HG03520 (cell line): ENCODE results near the gene LOC101059915.
"Not testable (repeated sequence)": the region's sequence is repeated elsewhere in the genome, so short reads cannot be mapped to it uniquely, and the experiment has no call there.

Source experiments
- ATAC-seq: cut with Tn5 transposase; IDR thresholded peaks from one replicate; pipeline ENCODE4 v1.9.1; 2021; ENCODE audit warnings: mild to moderate bottlenecking, moderate library complexity; ENCODE audit not compliant: unreplicated experiment

Gene LOC101059915

GRCh38 chrX:71638409-71638808 is 28.9 kb upstream of the LOC101059915 start:
- ATAC-seq = no peak

GRCh38 chrX:71640002-71640401 is 27.3 kb upstream of the LOC101059915 start:
- ATAC-seq = no peak

- not testable (repeated sequence) for ATAC-seq
Measured at GRCh38 chrX:71644406-71644805, 22.9 kb upstream of the LOC101059915 start.

- ATAC-seq = no peak
Measured at GRCh38 chrX:71650333-71650969, 16.9 kb upstream of the LOC101059915 start.

- no peak for ATAC-seq
Measured at GRCh38 chrX:71652405-71652804, 14.9 kb upstream of the LOC101059915 start.

GRCh38 chrX:71653344-71653743 is 14.0 kb upstream of the LOC101059915 start:
- no peak for ATAC-seq

- ATAC-seq = no peak
Measured at GRCh38 chrX:71657267-71657666, 10.1 kb upstream of the LOC101059915 start.

GRCh38 chrX:71659342-71659741 is 8.0 kb upstream of the LOC101059915 start:
- no peak for ATAC-seq

GRCh38 chrX:71659959-71660358 is 7.4 kb upstream of the LOC101059915 start:
- no peak for ATAC-seq

- ATAC-seq = no peak
Measured at GRCh38 chrX:71660562-71661416, 6.6 kb upstream of the LOC101059915 start.

GRCh38 chrX:71661919-71662318 is 5.4 kb upstream of the LOC101059915 start:
- no peak for ATAC-seq

GRCh38 chrX:71662654-71663053 is 4.7 kb upstream of the LOC101059915 start:
- ATAC-seq = not testable (repeated sequence)

GRCh38 chrX:71663238-71663637 is 4.1 kb upstream of the LOC101059915 start:
- not testable (repeated sequence) for ATAC-seq

GRCh38 chrX:71664202-71664601 is 3.1 kb upstream of the LOC101059915 start:
- ATAC-seq = not testable (repeated sequence)

GRCh38 chrX:71664889-71665491 is 2.4 kb upstream of the LOC101059915 start:
- ATAC-seq = no peak

- ATAC-seq = no peak
Measured at GRCh38 chrX:71665747-71666146, 1.6 kb upstream of the LOC101059915 start.

- no peak for ATAC-seq
Measured at GRCh38 chrX:71666240-71667223, 814 bp upstream of the LOC101059915 start.

GRCh38 chrX:71668248-71668595 is 876 bp downstream of the LOC101059915 start:
- ATAC-seq = no peak

- ATAC-seq = no peak
Measured at GRCh38 chrX:71669492-71669891, 2.1 kb downstream of the LOC101059915 start.

GRCh38 chrX:71669947-71670346 is 2.6 kb downstream of the LOC101059915 start:
- peak; percentile 60 for ATAC-seq
